ENCODE results near the gene SIRPB2.

SIRPB2 gene

DNA sequence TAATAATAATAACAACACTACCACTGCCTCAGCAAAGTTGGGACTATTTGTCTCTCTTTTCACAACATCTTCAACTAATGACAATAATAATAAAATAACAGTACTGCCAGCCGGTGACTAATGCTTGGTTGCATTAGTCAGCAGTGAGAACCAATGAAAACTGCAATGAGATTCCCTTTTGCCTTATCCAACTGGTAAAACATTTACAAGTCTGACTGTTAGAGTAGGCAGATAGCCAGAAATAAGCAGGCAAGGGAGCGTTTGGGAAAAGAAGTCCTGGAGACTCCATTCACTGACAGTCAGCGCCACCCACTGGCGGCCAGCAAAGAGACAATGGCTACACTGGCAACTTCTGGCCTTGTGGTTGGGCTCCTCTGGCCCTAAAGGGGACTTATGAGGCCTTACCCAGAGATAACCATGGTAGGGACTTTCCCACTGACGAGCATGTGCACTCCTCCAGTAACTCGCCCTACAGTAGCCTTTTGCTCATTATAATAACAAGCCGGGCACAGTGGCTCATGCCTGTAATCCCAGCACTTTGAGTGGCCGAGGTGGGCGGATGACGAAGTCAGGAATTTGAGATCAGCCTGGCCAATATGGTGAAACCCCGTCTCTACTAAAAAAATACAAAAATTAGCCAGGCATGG is 21.2 kb downstream of the SIRPB2 start:
- peak; percentile 39 for DNase-seq

DNA sequence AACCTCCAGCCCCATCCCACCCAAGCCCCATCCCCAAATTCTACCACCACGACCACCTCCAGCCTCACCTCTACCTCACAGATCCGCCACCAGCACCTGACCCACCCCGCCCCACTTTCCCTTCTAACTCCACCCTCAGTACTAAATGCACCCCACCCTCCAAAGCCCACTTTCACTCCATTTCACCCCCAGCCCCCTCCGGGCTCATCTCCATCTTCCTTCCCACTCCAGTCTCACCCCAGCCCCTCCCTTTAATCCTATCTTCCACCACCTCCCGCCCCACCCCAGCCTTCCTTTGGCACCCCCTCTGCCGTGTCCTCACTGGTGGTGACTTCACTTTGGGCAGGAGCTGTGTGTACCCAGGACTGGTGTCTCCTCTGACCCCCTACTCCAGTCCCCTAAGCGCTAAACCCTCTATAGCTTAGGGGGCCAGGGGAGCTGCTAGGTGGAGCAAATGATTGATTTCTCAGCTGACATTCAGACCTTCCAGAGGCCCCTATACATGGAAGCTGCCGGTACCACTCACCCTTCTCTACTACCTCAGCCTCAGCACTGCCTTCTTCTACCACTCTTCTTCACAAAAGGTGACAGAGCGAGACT is 21.8 kb downstream of the SIRPB2 start:
- no peak for DNase-seq

DNA sequence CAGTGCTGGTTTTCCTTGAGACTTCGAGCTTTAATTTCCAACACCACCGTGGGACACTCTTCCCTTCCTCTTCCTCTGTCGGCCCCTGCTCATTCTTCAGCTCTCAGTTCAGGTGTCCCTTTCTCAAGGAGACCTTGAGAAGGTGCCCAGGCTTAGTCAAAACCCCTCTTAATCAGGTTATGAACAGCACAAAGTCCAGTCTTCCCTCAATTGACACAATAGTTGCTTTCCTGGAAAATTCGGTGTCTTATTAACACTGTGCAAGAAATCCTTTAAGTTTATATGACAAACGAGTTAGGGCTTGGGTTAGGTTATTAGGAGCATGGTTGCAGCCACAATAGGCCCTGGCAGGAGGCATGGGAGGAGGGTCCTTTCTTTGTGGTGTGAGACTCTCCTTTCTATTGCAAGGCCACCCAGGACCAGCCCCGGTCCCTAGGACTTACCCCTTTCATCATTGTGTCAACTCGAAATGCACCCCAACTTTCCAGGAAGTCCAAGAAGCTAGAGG is 23.0 kb downstream of the SIRPB2 start:
- no peak for DNase-seq

DNA sequence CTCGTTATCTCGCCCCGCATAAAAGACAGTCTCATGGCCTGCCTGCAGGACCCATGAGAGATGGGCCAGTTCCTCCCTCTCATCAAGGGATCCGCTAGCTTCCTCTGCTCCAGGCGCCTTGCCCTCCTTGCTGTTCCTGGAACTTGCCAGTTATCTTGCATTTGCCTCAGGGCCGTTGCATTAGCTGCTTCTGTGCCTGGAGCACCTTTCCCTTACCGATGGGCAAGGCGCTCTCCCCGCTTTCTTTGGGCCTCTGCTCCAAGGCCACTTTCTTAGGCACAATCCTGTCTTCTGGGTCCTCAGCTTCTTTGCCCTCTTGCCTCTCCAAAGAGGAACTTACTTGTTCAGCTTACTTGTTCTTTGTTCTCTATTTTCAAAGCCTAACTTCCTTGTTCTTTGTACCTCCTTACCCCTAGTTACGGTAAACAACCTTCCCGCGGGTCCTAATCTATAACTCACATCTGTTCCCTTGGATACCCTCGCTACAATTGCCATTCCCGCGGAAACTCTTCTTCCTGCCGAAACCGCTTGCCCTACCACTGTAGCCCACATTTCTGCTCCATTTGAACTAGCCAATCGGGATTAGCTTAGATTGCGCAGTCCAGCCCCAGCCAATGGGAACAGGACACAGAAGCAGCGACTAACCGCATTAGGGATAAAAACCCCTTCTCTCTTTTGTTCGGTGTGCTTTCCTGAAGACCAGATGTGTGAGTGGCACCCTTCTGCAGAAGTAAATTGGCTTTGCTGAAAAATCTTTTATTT is 23.7 kb downstream of the SIRPB2 start:
- DNase-seq: peak; percentile 98

DNA sequence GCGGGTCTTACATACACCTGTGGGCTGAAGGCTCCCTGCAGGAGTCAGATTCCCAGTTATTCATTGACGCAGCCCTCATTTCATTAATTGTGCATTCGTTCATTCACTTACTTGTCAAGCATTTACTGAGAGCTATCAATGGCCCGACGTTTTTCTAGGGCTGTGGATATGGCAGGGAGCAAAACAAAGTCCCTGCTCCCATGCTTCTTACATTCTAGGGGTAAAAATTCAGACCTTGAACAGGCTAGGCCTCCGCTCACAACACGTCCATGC is 24.2 kb downstream of the SIRPB2 start:
- no peak for DNase-seq

DNA sequence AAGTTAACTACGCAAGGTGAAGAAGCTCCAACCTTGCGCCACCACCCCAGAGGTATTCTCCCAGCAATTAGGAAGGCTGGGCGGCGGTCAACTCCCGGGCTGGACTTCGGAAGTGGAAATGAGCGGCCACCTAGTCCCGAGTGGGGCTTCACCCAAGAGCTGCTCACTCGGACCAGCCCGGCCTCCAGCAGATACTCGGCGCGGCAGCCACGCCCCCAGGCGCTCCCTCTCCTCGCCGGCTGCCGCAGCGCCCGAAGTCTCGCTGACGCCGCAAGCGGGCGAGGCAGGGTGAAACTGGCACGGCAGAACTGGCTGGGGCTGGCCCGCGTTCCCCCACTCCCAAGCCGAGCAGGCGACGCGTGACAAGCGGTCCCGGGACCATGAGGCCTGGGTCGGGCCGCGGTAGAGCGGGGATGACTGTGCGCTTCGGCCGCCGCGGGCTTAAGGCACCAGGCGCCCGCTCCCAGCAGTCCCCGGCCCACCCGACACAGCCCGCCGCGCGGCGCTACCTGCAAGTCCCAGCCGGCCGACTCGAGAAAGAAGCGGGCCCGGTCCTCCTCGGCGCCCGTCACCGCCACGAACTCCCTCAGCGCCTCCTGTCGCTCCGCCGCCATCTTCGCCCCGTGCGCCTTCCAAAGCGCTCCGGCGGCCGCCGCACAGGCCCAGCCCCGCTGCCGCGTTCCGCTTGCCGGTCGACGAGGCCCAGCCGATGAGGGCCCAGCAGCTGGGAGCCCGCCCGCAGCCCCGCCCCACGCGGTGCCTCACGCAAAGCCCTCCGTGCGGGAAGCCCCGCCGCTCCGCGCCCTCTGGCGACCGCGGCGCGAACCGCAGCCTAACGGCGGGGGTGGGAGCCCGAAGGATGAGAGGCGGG is 24.8 kb downstream of the SIRPB2 start, which contains the start of gene NSFL1C:
Gene NSFL1C (minus strand): TSS at position 639 of the 871 bp plus-strand sequence. CDS start 25 bp downstream, at position 614.
- DNase-seq: peak; percentile 71

DNA sequence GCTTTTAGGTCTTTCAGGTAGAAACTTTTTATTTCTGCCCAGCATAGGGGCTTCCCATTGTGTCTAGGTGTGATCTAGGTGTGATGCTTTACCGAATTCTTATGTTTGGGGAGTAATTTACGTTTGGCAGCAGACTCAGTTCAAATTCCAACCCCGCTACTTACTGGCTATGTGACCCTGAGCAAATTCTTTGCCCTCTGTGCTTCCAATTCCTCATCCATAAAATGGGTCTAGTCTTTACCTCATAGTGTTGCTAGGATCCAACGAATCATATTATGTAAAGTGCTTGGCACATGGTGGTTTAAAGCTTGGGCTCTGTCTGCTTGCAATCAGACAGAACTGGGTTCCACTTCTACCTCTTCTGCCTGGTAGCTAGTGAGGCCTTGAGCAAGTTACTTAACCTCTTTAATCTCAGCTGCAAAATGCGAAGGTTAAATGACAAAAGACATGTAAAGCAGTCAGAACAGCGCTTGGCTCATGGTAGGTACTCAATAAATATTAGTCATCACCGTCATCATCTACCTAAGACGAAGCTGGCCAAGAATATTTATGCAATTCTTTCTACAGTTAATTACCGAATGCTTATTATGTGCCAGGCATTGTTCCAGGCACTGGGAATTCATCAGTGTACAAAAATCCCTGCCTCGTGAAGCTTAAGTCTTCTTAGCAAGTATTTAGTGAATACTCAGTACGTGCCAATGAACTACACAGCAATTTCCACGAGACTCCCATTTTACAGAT is 25.6 kb downstream of the SIRPB2 start:
- DNase-seq: no peak

DNA sequence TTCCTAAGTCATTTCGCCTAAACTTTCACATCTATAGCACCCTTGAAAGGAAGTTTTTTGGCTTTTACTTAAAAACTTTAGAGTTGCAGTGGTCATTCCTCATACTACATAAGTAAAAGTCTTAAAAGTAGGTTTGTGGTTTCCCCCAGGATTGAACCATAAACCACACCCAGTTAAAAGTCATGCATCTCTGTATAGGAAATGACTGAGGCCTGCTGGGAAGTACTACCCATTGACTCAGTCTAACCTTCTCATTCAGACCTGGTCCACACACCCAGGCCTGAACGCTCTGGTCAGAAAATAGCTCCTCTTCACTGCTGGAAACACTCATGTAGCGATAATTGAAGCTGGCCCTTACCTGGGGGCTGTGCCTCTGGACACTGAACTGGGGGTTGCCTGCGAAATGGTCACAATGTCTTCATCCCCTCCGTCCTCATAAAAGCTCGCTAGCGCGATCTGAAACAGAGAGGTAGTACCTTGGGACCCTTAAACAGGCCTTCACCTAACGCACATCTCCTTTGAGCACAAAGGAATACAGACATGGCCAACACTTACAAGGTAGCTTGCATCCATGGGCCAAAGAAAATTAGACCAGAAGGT is 27.1 kb downstream of the SIRPB2 start:
- no peak for DNase-seq

DNA sequence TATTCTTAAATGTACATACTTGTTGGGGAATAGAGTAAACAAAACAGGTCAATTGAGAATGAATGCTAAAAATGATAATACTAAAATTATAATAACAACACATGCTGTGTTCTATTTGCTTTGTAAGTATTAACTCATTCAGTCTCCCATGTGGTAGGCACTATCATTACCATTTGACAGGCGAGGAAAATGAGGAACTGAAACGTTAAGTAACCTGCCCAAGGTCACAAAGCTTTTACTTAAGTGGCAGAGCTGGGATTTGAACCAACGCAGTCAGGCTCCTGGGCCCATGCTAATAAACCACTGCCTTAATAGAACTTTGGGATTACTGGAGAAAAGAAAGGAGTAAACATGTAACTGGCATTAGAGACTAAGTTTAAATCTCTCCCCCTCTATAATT is 28.4 kb downstream of the SIRPB2 start:
- no peak for DNase-seq

DNA sequence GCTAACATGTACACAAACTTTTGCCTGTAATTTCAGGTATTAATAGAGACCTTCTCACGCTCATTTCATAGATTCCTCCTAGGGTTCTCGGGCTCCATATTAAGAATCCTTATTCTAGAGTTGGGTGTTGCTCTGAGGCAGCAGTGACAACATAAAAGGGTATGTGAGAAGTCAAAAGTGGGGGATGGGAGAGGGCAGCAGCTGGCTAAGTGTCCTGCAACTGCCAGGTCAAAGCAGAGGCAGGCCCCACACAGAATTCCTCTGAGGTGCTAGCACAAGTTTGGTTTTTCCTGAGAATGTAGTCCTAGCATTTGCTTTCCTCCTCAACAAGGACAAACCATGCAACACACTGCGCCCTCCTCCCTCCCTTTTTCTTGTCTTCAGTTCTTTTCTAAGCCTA is 29.2 kb downstream of the SIRPB2 start:
- DNase-seq: no peak

DNA sequence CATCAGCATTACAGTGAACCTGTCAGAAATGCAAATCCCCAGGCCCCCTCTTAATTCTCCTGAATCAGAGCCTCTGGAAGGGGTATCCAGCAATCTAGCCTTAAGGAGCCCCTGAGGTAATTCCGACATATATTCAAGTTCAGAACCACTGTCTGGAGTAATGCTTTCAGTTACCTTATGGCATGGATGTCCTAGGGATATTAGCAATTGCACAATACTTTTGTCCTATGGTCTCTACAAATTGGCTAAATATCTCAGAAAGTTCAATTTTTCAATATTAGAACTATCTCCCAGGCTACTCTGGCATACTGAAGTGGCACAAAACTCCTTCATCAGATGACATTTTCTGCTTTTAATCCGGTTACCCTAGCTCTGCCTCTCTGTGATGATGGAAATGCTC is 30.9 kb downstream of the SIRPB2 start:
- no peak for DNase-seq

DNA sequence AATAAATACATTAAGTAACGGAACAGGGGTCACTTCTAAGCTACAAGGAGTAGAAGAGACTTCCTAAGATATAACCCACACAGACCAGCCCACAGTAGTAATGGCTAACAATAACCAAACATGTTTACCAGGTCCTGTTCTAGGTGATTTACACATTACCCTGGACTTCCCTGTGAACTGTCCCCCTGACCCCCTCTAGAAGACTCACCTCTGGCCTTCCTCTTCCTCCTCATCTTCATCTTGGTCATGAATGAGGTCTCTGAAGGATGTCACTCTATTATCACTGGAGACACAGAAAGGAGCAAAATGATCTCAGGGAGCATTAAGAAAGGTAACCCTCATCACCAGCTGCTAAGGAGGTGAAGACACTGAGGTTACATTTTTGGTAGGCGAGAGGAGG is 33.2 kb downstream of the SIRPB2 start:
- DNase-seq: no peak

DNA sequence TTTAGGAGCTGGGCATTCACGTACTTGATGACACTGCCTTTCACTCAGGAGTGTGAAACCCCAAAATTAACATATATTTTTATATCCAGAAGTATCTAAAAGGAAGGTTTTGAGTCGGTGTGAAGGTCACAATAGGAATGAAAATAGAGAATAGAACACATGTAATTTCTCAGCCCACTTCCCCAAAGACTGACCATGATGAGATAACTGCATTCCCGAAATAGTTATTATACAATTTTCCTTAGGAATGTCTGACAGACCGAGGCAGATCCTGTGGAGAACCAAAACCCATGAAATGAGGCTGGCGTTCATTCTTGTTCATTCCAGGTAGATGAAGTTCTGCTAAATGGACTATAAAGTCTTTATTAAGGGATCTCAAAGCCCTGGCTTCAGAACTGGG is 34.9 kb downstream of the SIRPB2 start:
- DNase-seq: no peak

DNA sequence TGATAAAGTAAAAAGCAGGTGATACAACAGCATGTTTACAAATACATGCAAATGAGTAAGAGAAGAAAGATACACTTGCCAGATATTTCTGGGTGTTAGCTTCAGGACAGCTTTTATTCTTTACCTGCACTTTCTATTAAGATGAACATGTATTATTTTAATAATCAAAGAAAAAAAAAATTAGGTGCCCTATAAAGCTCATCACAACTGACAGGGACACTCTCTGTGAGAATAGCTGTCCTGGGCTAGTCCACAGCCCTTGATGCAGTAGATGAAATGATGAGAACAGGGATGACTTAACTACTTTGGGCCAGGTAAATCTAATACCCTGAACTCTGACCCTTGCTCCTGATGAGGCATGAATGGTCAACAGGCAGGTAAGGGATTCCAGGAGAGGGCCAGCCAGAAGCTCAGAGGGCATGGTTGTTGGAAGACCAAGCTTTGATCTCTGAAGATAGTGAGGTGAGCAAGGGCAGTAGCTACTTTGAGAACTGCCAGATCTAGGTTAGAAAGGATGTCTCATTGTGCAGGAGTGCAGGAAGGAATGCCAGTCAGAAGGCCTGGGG is 40.2 kb downstream of the SIRPB2 start:
- no peak for DNase-seq

DNA sequence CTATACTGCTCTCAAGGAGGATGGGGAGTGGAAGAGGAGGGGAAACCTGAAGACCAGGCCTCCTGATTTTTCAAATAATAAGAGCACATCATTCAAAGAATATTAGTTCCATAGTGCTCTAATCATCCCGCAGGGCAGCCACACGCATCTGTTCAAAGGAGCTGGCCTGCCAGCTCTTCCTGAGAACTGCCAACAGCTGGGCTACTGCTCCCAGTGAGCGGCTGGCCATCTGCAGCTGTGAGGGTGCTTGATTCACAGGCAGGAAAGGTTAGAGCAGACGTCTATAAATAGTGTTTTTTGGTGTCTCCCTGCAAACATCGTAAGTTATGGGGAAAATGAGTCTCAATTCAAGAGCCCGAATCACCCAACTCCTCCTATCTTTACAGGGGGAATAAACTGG is 41.9 kb downstream of the SIRPB2 start:
- DNase-seq: no peak

DNA sequence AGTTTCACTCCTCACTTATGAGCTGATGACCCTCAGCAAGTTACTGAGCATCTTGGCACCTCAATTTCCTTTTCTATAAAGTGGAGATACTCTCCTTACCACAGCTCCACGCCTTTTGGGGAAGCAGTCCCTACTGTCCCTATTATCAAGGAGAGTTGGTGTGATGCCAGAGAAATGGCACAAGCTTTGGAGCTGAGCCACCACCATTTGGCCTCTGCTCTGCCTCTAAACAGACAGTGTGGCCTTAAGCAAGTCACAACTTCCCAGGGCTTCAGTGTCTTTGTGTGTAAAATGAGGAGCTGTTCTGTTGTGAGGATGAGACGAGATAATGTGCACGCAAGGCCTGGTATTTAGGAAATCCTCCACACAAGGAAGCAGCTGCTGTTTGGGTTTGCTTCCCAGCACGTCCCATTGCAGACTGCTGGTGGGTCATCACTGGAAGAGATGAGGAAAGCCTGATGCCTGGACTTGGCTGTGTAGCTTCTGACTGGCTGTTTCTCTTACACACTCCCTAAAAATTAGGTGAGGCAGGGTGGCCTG is 43.1 kb downstream of the SIRPB2 start:
- DNase-seq: no peak

DNA sequence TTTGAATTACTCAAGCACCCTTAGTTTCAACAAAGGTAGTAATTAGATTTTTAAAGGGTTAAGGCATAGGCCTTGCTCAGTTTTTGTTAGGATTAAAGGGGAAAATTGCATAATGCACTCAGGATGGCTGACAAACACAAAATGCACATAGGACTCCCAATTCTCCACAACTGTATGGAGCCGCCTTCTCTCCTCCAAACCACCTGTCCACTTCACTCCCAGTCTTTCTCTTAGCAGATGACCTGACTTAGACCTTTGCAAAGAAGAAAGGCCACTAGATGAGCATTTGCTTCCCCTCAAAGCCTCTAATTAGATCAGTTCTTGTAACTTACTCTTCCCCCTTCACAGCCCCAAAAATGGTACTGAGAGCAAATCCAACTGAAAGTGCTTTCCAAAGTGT is 44.7 kb downstream of the SIRPB2 start:
- no peak for DNase-seq

DNA sequence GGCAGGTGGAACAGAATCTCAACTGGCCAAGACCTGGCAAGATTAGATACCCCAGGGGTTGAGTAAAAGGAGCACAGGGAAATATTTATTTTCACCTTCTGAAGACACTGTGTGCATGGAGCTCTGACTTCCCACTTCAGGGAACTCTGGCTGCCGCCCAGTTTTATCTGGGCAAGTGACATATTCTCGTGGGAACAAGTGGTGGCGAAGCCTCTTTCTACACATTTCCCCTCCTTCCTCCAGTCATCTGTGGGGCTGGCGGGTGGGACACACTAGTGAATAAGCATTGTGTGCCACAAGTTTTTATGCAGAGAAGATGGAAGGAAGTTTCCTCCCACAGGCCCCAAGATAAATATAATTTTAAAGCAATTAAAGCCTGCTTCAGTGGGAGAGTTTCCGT is 48.1 kb downstream of the SIRPB2 start:
- no peak for DNase-seq

DNA sequence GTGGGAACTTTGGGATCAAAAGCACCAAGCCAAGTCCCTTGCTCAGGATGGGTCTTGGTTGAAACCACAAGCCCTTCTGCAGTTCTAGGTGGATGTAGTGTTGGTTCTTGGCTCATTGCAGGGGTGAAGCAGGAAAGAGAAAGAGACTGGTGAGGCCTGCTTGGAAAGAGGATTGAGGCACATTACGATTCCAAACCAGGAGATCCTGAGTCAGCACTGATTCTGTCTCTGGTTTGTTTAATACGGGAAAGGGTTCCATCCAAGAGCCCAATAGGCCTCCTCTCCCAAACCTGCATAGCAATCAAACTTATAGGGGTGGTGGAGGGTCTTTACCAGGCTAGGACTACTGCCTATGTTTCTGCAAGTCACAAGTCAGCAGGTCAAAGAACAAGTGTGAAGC is 48.9 kb downstream of the SIRPB2 start:
- no peak for DNase-seq

DNA sequence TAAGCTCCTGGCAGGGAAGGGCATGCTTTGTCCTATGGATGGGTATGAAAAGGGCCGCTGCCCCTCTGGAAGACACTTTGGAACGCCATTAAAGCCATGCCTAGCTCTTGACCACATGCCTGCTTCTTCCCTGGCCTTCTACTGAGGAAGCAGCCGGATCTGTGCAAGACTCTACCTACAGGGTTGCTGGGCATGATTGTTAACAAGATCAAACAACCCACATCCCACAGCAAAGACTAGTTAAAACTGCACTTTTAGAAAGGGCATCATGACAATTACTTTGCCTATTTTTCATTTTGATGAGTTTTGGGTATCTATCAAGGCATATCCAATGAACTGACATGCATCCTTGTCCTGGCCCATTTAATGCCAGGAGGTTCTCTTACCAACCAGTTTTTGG is 50.1 kb downstream of the SIRPB2 start:
- no peak for DNase-seq

DNA sequence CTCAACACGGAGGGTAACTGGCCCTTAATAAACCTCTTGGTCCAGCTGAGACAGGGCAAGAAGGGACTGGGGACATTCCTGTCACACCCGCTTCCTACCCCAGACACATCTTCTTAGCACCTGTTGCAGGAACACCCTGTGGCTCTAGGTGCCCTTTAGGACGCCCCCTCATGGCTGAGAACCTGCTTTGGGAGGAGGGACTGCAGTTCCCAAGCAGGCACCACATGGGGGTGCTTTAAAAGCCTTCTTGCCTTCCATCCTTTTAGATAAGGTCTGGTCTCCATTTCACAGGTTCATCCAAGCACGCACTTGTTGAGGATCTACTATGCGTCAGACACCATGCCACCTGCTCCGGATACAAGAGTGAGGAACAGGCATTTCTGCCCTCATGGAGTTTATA is 51.2 kb downstream of the SIRPB2 start:
- no peak for DNase-seq

DNA sequence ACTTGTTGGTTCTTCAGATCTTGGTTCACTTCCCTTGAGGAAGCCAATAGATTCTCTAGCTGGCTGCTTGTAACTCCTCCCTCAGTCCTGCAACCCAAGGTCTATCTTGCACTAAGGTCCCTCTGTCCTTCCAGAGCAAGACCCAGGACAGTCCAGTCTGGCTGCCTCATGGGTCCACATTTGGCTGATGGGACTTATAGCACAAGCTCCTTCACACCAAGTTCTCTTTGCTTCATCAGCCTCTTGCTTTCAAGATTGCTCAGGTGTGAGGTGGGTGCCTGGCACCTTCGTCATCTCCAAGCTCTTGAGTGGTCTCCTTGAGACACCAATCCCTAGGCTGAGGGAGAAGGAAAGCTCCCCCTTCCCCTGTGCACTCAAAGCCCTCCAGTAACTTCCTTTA is 52.9 kb downstream of the SIRPB2 start:
- DNase-seq: no peak

All from GF-D8 (cell line).